Measurements from ENCODE around the gene METTL9. TPM values are rescaled to one million over a fixed set of nuclear protein-coding genes. Genes with fewer than 3 reads are reported as not detected.
"Not testable (repeated sequence)": the region's sequence is repeated elsewhere in the genome, so short reads cannot be mapped to it uniquely, and the experiment has no call there.

METTL9 gene
- total RNA-seq, 1 donor from 2014 or later, result 89.3 TPM

DNA sequence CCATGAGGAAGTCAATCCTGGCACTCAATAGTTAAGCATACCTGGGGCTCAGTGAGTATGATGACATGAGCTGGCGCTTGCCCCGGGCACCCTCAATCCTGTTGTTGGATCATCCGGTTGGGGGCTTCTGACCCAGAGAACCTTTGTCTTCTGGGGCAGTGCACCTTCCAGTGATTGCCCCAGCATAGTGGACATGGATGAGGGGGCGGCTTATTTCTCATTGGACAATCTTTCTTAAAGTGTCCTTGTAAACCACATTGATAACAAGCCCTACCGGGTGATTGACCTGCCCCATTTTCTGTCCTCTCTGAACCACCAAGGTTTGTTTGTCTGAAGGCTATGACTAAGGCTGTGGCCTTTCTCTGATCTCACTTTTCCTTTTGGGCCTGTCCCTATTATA lies 34.8 kb downstream of the METTL9 start:
- no peak for DNase-seq (ENCODE audit: low spot score)

DNA sequence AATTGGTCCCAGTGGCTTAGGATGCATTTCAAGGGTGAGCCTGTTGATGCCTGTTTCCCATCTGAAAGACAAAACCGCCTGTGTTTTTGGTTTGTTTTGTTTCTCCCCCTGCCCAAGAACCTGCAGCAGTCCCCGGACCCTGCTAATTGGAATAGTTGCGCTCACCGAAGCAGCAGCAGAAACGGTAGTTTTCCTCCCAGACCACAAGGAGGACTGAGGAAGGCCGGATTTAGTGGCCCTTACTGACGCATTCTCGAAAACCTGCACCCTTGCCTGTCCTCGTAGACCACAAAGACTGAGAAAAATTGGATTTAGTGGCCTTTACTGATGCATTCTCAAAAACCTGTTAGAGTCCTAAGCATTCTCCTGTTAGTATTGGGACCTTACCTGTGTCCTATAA lies 36.3 kb downstream of the METTL9 start:
- not testable (repeated sequence) for DNase-seq (ENCODE audit: low spot score)

DNA sequence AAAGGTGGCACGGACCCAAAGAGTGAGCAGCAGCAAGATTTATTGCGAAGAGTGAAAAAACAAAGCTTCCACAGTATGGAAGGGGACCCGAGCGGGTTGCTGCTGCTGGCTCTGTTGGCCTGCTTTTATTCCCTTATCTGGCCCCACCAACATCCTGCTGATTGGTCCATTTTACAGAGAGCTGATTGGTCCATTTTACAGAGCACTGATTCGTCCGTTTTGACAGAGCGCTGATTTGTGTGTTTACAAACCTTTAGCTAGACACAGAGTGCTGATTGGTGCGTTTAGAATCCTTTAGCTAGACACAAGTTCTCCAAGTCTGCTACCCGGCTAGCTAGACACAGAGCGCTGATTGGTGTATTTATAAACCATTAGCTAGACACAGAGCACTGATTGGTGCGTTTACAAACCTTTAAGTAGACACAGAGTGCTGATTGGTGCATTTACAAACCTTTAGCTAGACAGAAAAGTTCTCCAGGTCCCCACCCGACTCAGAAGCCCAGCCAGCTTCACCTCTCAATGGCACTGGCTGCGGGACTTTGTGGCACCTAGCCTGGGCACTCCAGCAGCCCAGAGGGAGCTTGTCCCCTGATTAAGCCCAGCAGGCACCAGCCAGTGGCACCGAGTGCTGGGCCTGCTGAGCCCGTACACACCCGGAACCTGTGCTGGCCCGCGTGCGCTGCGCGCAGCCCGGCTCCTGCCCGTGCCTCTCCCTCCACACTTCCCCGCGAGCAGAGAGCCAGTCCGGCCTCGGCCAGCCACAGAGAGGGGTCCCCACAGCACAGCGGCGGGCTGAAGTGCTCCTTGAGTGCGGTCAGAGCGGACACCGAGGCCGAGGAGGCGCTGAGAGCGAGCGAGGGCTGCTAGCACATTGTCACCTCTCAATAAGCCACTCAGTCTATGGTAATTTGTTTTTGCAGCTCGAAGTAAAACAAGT lies 37.9 kb downstream of the METTL9 start:
- DNase-seq (ENCODE audit: low spot score), result no peak

DNA sequence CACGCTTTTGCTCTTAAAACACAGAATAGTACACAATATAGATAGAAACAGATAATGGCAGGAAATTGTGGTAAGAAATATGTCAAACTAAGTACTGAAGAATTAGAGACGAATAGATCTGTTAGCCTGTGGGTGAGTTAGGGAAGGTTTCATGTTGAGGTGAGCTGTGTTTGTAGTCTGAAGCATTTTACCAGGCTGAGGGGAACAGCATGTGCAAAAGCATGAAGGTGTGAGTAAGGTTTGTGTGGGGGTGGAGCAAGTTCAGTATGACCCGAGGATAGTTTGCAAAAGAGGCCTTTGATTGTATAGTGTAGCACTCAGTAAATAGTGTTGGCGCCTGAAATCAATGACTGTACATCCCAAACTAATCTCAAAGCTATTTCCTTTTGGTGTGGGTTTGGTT lies 39.2 kb downstream of the METTL9 start:
- DNase-seq (ENCODE audit: low spot score), result no peak

DNA sequence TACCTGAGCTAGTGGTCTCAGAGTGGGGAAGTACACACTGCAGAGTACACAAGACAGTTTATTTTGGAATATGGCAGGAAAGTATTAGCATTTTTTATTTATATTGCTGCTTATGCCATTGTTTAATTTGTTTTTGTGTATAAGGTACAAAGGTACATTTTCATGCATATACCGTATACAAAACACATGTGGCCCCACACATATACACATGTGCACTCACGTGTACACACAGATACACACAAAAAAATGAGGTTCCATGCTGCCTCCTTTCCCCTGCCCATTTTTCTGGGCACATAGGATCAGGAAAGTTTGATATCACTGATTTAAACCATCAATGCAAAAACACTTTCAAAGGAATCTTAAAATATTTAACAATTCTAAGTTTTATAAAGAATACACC lies 40.1 kb downstream of the METTL9 start:
- DNase-seq (ENCODE audit: low spot score), result no peak

DNA sequence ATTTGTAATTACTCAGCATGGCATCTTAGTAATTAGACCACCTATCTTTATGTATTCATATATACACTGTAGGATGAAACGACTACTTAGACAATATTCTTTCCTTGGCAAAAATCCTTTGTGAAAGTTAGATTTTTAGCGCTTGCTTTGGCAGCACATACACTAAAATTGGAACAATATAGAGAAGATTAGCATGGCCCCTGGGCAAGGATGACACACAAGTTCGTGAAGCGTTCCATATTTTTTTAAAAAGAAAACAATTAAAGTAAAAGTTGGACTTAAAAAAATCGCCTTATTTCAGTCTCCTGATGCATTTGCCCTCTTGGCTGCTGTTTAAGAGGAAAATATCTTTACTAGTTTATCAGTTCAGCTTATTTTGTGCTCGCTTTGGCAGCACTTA lies 42.5 kb downstream of the METTL9 start:
- DNase-seq (ENCODE audit: low spot score), result no peak

DNA sequence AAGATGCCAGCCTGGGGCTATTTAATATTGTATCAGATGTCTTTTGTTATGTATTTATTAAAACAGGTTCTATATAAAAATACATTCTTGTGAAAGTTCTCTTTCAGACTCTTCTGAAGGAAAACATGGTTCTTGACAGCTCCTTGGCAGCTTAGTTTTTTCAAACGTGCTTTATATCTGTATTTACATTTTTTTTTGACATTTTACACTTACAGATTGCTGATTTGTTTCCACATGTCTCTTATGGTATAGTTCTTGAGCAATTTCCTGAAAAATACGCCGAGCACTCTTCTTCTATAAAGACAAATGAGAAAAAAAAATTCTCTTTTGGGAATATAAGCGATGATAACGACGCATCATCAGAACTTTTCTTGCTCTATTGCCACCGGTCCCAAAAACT lies 43.5 kb downstream of the METTL9 start:
- DNase-seq (ENCODE audit: low spot score), result no peak

DNA sequence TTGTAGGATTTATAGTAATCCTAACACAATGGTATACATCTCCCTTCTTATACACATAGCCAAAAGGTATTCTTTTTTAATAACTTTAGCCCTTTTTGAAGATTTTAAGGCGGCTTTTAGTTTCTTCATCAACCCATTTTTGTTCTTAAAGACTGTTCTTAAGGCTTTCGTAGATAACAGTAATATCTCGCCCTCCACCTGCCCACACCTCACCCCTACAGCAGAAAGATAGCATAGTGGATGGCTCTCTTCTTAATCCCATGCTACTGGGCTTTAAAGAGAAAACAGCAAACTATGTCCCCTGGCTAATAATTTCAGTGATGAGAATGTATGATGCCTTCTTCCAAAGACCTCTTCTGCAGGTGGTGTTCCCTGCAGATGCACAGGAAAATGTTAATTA lies 44.4 kb downstream of the METTL9 start:
- DNase-seq (ENCODE audit: low spot score), result no peak

DNA sequence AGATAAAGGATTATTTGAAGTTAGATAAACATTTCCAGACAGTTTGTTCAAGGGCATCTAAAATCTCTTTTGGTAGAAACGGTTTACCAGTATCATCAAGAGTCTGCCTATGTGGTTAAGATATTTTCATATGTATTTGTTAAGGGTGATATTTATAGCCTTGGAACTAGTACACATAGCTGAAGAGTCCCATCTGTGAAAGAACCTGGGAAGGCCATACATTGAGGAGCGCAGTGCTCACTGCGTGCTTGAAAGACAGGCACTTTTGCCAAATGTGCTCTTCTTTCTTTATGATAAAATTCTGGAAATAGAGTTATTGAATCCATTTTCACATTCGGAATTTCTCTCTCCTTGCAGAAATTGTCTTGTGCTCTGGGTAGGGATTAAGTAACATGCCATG lies 45.3 kb downstream of the METTL9 start:
- no peak for DNase-seq (ENCODE audit: low spot score)

DNA sequence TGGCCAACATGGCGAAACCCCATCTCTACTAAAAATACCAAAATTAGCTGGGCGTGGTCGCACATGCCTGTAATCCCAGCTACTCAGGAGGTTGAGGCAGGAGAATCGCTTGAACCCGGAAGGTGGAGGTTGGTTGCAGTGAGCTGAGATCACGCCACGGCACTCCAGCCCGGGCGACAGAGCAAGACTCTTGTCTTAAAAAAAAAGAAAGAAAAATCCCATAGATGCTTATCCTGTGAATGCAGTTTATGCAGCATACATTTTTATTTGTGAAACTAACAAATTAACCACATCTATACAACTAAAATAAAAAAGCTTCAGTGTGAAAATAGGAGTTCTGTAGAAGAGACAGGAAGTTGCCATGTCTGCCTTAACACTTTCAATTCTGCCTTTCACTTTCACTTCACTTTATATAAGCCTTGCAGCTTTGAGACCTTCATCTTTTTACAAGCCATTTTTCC lies 45.9 kb downstream of the METTL9 start:
- DNase-seq (ENCODE audit: low spot score), result no peak

DNA sequence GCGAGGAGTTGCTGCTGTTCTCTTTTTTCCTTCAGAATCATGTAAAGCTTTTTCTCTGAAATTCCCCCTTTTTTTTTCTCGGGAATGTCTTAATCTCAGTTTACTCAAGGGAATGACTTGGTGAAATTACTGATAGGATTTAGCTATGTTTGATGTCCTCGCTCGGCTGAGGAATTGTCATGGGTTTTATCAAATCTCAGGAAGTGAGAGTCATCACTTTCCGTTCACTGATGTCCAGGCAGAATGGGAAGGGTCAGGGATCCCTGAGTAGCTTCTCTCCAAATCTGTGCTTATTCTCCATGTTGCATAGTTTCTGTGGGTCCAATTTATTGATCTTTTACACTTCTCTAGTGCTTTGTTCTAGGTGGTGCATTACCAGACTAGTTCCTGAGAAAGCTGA lies 46.7 kb downstream of the METTL9 start:
- DNase-seq (ENCODE audit: low spot score), result no peak

DNA sequence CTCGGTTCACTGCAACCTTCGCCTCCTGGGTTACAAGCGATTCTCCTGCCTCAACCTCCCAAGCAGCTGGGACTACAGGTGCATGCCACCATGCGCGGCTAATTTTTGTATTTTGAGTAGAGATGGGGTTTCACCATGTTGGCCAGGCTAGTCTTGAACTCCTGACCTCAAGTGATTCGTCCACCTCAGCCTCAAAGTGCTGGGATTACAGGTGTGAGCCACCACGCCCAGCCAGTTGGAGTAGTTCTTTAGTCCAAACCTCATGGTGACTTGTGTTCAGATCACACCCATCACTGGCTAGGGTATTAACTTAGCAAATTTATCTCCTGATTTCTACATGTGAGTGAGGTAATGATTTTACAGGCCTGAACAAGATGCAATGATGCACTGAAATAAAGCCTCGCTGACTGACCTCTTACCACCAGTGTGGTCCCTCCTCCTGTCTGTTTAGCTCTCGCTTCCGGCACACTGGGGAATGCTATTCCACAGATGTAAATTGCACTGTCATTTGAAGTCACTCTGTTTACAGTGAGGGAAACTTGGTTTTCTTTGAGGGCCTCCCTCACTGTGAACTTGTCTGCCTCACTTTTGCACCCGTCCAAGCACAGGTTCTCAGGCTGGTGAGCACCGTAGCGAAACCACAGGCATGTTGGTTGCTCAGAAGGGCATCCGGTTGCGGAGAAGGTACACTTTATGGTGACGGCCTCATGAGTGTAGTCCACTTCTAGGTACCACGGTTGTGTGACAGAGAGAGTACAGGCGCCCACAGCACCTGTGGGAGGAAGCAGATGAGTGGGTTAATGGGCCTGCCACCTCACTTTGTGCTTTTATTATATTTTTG lies 47.6 kb downstream of the METTL9 start:
- no peak for DNase-seq (ENCODE audit: low spot score)

DNA sequence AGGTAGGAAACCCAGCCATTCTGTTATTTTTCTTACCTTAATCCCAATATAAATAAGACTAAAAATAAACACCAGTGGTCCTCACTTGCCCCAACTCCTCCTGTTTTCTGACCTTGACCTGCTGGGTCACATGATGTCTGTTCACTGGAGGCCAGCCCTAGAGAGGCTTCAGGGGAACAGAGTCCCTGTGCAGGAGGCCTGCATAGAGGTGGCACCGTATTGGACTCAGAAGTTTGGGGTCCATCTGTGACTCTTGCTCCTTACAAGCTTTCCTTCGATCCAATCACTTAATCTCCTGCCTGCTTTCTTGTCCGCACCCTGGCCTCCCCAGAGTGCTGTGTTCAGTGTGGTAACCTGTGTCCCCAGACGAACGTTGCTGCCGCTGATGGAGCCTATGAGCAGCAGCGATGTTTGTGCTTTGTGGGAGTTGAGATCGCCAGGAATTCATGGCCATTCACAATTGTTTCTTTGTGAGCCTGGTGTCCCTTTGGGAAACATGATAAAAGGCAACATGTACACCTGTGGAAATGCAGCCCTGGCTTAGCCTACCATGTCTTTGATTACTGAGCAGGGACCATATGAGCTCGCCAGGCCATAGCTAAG lies 48.3 kb downstream of the METTL9 start:
- no peak for DNase-seq (ENCODE audit: low spot score)

DNA sequence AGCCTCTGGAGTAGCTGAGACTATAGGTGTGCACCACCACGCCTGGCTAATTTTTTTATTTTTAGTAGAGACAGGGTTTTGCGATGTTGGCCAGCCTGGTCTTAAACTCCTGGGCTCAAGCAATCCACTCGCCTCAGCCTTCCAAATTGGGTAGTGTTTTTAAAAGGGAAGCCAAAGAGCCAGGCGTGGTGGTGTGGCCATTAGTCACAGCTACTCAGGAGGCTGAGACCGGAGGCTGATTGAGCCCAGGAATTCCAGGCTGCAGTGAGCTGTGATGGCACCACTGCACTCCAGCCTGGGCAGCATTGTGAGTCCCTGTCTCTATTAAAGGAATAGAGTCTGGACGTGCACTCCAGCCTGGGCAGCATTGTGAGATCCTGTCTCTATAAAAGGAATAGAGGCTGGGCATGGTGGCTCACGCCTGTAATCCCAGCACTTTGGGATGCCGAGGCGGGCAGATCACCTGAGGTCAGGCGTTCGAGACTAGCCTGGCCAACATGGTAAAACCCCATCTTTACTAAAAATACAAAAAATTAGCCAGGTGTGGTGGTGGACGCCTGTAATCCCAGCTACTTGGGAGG lies 50.5 kb downstream of the METTL9 start:
- DNase-seq (ENCODE audit: low spot score), result not testable (repeated sequence)

DNA sequence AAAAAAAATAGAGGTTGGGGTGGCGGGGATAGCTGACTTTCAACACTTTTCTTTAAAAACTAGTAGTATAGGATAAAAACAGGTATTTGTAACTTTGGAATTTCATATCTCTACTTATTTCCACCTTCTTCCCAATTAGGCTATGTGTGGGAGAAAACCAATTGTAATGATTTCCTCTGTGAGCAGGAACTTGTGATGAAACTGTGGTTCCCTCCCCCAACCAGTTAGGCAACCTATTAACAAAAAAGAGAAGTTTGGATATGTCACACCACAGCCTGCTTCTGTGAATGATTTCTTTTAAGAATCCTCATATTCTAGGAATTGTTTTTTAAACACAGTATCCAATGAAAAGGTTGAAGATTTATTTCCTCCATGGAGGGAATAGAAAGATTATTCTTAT lies 51.1 kb downstream of the METTL9 start:
- DNase-seq (ENCODE audit: low spot score), result no peak

DNA sequence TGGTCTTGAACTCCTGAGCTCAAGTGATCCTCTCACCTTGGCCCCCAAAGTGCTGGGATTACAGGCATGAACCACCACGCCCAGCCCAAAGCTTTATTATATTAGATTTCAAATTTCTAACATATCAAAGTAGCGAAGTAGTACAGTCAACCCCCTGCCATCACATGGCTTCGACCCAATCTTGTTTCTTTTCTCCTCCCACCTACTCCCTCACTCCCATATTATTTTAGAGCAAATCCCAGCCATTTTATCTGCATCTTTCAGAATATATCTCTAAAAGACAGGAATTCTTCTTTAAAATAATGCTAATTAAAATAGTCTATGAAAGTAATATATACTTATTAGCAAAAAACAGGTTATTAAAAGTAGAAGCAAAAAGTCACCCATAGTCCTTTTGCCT lies 52.1 kb downstream of the METTL9 start:
- no peak for DNase-seq (ENCODE audit: low spot score)

DNA sequence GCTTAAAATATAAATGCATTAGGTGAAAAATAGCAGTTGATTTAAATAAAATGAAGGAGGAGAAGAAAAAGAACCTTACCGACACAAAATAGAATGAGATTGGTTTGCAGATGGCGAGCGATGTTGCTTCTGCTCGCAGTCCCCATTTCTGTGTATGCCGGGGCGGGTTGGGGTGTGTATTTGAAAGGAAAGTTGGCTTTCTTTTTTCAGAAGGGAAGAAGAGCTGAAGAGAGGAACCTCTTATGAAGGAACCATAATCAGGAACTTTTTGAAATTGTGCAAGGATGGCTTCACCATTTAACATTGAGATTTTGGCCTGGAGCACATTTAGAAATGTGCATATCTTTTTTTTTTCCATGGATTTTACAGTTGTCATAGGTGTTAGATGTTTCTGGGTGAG lies 53.1 kb downstream of the METTL9 start, which contains the start of gene IGSF6:
Gene IGSF6 (minus strand): TSS at position 156 of the 400 bp plus-strand sequence. CDS start 10 bp downstream, at position 146.
- DNase-seq (ENCODE audit: low spot score), result no peak

DNA sequence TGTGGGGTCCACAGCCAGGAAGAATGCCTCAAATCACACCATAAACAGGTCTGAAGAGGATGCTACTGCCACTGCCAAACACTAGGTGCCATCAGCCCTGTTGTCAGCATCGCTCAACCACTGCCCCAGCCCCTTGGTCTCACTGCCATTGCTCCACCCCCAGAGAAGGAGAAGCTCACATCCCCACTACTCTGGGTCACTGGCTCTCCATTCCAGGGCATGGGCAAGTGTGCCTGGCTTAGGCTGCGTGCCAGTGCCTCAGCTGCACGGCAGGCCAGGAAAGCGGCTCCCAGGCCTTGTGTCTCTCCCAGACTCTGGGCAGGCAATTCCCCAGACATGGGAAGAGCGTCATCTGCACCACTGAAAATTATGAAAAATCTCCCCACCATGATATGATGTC lies 54.2 kb downstream of the METTL9 start:
- no peak for DNase-seq (ENCODE audit: low spot score)

DNA sequence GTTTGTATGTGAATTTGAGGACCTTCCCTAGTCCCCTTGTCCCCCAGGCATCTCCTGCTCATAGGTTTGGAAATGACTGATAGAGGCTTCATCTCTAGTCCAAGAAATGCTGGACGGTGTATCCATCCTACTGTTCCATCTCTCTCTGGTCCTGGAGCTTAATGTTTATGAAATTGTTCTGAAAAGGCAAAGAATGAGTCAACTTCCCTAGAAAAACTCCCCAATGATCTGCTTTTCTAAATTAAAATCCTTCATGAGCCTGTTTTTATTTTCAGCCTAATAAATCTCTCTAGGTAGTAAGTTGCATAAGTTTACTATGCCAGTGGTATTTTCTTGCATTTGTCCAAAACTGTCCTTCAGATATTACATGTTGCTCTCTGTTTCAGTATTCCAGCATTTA lies 55.1 kb downstream of the METTL9 start:
- DNase-seq (ENCODE audit: low spot score), result no peak

DNA sequence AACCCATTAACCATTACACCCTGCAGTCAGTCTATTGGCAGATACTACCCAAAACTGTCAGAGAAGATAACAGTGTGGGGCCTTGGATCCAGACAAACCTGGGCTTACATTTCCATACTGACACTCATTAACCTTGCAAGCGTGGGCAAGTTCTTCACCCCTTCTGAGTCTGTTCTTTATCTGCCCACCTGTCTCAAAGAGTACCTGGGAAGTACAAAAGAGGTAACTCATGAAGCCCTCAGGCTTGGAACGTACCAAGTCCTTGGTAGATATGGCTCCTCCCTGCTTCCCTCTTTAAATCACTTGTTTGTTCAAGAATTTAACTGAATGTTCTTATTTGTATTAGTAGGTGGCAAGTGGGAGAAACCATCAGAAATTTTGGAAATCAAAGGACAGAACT lies 55.5 kb downstream of the METTL9 start:
- no peak for DNase-seq (ENCODE audit: low spot score)
